RPMI7951 (cell line): ENCODE measurements around the gene KLK10. TPM values are rescaled to one million over a fixed set of nuclear protein-coding genes. Genes with fewer than 3 reads are reported as not detected.
A peak's percentile ranks its signal among the peaks of the same experiment; 100 is the strongest.

Source experiments
- DNase-seq: peaks from one replicate; pipeline ENCODE4 v3.0.0-alpha.2; 2012; ENCODE audit warnings: low read depth
- total RNA-seq: library from RNA; depleted of rRNA; stranded (reverse); fragments of >200 nt; shearing (Covaris generic); gene quantifications from 2 replicates; pipeline ENCODE4 v1.2.3, GENCODE V29; 2014; rRNA removed

Gene KLK10, protein sequence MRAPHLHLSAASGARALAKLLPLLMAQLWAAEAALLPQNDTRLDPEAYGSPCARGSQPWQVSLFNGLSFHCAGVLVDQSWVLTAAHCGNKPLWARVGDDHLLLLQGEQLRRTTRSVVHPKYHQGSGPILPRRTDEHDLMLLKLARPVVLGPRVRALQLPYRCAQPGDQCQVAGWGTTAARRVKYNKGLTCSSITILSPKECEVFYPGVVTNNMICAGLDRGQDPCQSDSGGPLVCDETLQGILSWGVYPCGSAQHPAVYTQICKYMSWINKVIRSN
- total RNA-seq: not detected in 2 replicates

DNA sequence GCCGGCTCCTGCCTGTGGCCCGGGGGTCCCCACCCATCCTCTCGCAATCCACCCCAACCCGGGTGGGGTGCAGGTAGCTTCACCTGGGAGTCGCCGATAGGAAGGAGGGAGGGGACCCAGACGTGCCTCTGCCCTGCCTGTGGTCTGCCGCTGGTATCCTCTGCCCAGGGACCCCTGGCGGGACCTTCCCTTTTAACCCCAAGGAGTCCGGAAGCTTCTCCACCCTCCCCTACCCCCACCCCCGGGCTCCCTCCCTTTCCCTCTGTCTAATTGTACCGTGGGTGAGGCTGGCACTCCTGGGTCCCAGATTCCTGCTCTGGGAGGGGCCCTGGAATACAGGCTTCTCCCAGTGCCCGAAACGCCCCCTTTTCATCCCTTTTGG is at the start of gene KLK10:
Gene KLK10, minus strand, starts transcription at position 166 of the 382 bp plus-strand sequence. CDS start 579 bp downstream, outside the sequence.
- no peak for DNase-seq

DNA sequence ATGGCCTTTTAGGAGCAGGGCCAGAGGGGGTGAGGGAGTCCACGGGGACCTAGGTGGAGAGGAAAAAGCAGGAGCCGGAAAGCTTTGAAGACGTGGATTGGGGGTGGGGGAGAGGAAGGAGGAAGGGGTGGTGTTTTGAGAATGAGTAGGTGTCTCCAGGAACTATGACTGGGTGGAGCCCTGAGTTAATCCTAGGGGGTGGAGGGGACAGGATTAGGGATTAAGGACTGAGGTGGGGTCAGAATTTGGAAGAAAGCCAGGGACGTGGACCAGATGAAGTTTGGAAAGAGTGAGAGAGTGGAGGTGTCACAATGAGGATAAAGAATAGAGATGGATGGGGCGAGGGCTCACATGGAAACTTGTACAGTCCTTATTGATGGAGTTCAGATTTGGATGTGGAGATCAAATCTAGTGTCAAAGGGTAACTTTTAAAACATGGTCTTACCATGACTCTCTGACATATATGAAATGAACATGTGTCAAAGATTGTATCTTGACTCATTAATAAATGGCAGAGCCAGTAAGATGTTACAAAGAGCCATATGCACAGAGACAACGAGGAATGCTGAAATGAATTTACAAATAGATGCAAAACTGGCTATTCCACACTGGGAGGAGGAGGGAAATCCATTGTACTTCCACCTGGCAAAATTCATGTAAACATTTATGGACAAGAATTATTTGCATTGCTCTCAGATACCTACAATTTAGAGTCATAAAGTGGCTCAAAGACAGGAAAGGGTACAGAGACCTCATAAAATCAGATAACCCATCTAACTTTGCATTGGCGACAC is 47.1 kb upstream of the KLK10 start:
- DNase-seq: no peak

GRCh38 chr19:51065221-51065960 is 45.9 kb upstream of the KLK10 start:
- DNase-seq: no peak

DNA sequence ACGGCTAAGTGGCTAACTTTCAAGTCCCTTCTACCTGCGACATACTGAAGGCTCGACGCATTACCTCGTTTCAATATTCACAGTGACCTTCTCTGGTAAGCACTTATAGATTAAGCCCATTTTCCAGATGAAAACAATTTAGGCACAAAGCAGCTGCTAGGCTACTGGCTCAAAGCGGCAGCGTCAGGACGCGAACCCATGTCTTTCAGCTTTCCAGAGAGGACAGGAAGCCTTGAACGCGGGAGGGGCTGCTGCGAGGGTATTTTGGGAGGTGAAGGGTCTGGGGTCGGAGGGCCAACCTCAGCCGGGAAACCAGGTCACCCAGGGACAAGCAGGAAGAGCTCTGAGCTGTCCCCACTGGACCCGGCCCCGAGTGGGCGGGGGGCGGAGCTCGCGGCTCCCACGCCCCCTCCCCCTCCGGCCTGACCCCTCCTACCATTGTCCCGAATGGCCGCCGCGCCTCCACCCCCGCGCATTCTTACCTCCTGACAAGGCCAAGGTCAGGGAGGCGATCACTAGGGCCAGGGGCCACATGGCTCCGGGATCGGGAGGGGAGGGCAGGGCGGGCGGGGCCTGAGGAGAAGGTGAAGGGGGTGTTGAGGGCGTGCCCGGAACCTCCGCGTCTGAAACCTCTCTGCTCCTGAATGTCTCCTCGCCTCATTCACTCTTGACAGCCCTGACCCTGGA is 45.2 kb upstream of the KLK10 start, which contains the start of gene KLK13:
Gene KLK13, minus strand, starts transcription at position 559 of the 687 bp plus-strand sequence. Its CDS starts 25 bp downstream, at position 534.
- DNase-seq: no peak

- DNase-seq: no peak
Measured at GRCh38 chr19:51063664-51064063, 44.2 kb upstream of the KLK10 start.

- DNase-seq: no peak
Measured at GRCh38 chr19:51060973-51061372, 41.5 kb upstream of the KLK10 start.

DNA sequence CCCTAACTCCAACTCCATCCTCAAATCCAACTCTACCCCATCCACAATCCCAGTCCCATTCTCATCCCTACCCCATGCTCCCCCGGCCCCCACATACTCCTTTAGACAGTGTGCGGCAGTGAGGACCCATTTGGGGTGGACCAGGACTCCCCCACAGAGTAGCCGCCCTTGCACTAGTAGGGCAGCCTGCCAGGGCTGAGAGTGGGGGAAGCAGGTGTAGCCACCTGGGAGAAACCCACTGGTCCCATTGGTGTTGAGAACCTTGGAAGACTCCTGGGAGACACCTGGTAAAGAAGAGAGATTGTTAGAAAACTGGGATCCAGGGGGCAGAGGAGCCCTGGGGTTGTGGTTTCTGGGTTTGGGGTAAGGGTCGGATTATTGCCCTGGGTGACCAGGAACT is 40.8 kb upstream of the KLK10 start:
- DNase-seq: no peak

GRCh38 chr19:51059715-51060114 is 40.2 kb upstream of the KLK10 start:
- no peak for DNase-seq

DNA sequence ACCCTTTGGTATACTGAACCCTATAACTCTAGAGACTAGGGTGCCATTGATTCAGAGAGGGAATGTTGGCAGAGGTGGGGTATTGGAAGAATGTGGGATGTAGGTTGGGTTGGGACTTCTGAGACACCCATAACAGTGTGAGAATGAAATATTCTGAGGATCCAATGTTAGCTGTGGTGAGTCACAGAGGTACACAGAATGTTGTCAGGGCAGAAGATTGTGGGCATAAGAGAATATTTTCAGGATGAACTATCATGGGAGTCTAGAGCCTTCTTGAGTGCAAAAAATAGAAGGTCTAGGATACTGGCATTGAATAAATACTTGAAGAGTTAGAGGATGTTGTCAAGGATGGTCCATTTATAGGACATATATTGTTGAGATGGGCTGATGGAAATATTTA is 36.4 kb upstream of the KLK10 start:
- DNase-seq: no peak

DNA sequence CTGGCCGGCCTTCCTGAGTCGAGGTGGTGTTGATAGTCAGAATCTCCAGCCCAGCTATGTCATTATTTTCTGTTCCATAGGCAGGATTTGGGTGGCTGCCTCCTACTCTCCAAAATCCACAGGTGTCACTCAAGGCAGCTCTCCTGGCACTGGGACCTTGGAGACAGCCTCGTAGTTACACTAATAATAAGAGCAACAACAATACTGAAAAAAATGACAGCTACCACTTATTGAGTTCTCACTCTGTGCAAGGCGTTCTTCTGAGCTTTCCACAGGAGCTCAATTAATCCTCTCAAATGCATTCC is 27.5 kb upstream of the KLK10 start:
- no peak for DNase-seq

GRCh38 chr19:51044327-51044726 is 24.8 kb upstream of the KLK10 start:
- DNase-seq: no peak

DNA sequence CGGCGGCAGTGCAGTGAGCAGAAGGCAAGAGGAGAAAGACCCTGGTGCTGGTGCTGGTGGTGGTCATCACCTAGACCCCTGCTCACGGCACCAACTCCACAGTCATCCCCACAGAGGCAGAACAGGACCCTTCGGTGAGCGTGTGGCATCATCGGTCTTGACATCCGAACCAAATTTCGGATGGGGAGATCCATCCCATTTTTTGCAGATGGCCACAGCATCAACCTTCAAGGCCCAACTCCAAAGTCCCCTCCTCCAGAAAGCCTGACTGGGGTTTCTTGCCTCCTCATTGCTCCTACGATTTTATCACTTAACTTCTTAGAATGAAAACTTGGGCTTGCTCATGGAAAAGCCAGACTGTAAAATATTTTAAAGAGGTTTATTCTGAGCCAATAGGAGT is 24.0 kb upstream of the KLK10 start:
- DNase-seq: no peak

DNA sequence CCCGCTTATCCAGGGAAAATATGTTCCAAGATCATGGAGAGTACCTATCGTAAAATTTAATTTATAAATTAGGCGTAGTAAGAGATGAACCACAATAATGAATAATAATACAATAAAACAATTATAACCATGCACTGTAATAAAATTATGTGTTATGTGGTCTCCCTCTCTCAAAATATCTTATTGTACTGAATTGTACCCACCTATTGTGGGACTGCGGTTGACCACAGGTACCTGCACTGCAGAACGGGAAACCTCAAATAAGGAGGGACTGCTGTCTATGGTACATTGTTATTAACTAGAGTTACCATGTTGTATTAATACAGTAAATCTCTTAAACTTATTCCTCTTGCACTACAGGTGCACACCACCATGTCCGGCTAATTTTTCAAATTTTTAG is 20.6 kb upstream of the KLK10 start:
- DNase-seq: no peak

DNA sequence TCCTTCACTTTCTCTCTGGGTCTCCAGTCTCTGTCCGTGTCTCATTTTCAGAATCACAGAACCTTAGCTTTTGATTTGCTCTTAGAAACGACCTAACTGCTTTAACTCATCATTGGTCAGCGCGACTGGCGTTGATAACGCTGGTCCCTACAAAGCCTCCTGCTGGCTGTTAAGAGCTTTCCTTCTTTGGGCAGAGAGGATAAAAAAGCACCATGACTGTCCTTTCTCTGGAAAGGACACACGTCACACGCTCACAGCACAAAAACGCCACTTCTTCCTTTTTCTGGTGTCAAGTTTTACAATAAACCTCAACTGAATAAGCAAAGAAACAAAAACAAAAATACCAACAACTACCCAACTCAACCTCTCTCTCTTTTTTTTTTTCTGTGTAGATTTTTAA is 17.0 kb upstream of the KLK10 start:
- DNase-seq: no peak

DNA sequence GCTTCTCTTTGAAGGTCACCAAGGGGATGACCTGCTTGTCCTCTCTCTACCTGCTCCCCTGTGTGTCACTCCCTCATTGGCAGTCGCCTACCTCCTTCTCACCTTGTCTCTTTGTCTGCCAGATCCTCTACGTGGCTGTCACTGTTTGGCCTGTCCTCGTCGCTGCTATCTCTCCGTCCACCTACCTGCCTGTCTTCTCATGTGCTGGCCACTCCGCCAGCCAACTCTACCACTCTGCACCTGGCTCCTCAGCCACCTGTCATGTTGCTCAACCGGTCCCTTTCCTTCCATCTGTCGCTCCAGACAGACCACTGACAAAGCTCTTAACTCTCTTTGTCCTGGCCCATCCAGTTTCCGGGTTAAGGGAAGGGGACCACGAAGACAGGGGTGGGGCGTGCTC is 15.2 kb upstream of the KLK10 start, which contains the start of gene KLK12:
Gene KLK12, minus strand, starts transcription at position 299 of the 400 bp plus-strand sequence. CDS start 381 bp downstream, outside the sequence.
- no peak for DNase-seq

- DNase-seq: no peak
Measured at GRCh38 chr19:51031880-51032225, 12.3 kb upstream of the KLK10 start.

DNA sequence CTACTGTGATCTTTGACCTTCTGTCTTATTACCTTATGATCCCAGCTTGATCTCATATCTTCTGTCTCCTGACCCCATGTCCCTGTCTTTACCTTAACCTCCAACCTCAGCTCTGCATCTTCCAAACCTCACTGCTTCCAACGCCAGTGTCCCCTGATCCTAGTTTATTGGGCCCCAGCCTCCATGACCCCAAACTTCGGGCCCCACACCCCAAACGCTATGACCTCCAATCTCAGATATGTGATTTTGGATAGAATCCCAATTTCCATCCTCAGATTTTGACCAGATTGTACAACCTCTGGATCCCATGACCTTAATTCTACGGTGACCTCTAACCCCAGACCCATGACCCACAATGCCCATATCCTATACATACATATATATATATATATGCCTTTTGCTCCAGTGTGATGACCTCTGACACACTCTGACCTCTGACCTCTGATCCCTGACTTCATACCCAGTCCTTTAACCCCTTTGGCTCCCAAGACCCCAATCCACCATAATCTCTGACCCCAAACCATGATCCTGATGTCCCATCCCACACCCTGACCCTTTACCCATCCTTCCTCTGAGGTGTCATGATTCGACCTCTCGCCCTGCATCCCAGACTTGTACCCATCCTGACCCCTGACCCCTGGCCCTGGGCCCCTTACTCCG is 11.8 kb upstream of the KLK10 start:
- DNase-seq: no peak

DNA sequence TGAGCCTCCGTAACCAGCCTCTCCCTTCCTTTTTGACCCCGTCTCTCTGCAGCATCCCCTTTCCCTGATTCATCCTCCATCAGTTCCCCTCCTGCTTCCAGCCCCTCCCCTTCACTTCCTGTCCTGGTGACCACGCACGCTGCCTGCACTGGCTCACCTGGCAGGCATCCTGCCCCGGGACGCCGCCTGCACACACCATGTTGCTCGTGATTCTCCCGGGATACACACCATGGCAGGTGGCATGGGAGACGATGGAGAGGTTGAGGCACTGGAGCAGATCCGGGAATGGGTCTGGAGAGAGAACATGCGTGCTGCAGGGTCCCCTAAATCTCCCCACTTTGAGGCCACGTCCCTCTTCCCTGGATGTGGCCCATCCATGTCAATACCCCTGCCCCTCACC is 11.1 kb upstream of the KLK10 start:
- DNase-seq: no peak

- DNase-seq: peak; percentile 16
Measured at GRCh38 chr19:51029718-51030117, 10.2 kb upstream of the KLK10 start.

DNA sequence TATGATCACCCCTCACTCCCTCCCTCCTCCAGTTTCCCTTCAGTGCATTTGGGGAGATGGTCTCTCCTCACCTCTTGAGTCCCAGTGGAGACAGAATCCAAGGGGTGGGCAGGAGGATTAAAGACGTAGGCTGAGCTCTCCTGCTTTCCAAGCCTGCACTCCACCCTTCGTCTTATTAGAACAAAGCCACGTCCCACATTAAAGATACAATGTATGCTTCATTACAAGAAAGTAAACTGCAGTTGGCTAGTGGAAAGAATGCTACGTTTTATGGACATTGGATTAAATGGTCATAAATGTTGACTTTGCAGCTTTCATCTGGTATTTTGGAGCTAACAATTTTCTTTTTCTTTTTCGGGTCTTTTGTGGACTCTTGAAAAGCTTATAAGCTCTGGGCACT is 8.4 kb upstream of the KLK10 start:
- no peak for DNase-seq

DNA sequence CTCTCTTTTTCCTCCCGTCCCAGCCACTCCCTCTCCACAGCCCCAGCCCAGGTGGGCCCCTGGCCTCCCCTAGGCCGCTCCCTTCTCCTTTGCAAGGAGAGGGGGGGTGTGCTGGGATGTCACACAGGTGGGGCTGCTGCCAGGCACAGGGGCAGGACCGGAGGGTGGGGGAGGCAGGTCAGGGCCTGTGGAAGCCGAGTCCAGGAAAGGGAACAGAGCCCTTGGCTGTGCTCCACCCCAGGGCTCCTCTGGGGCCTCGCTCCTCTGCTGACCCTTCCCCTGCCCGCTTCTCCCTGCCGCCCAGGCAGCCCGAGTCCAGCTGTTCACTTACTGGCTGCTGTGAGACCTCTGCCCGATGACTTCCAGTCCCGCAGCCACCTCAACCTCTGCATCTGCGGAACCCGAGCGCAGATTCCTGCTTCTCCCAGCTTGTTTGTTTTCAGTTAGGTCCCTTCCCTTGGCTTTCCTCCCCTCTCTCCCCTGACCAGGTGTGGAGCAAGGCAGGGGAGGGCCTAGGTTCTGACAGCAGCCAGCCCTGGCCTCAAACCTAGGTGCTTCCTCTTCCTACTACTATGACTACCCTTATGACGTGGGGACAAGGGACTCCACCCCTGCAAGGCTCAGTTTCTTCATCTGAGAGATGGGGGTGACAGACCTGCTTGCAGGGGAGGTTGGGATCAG is 7.8 kb upstream of the KLK10 start:
- DNase-seq: no peak
